SK-N-SH (cell line): Measurements from ENCODE around the gene ZMYM3. TPM values are rescaled to one million over a fixed set of nuclear protein-coding genes. Genes with fewer than 3 reads are reported as not detected.

Experiments used
- CTCF ChIA-PET: fragments of 300-600, 350-600 bp; formaldehyde crosslinking; extraction: SDS; loops from one replicate; lab custom pipeline; 2021; lab: Yijun Ruan, JAX
- POLR2A ChIA-PET: fragments of 350-600 bp; sonication (Branson Sonifier 250); formaldehyde crosslinking; extraction: SDS; loops from one replicate; lab custom pipeline; 2020; ENCODE audit warnings: antibody characterized with exemption, inconsistent platforms; lab: Yijun Ruan, JAX
- DNase-seq: peaks from one replicate; pipeline ENCODE4 v3.0.0; 2012
- H2AFZ ChIP-seq: fragments of 200-600 bp; sonication (generic); 2 replicates; pipeline ENCODE4 v1.8.1; 2016; ENCODE audit warnings: antibody characterized with exemption, mild to moderate bottlenecking, low read depth
- H3F3A ChIP-seq: fragments of 200-600 bp; sonication (generic); replicated peaks from 2 replicates; pipeline ENCODE3; 2016; ENCODE audit warnings: antibody characterized with exemption, mild to moderate bottlenecking; ENCODE audit not compliant: insufficient read depth
- H3K27ac ChIP-seq, 2 experiments: fragments of 200-500 bp in 1 of 2; fragments of 200-600 bp in 1 of 2; sonication (Bioruptor generic) in 1 of 2; sonication (generic), shearing (Covaris generic) in 1 of 2; 2 replicates each; pipeline versions ENCODE4 v1.5.1 to v1.6.1; 2014 to 2016; ENCODE audit warnings: low read depth in 2 of 2, inconsistent platforms in 1 of 2, low read length in 1 of 2, mild to moderate bottlenecking in 1 of 2, mixed read lengths in 1 of 2
- H3K27me3 ChIP-seq: fragments of 200-600 bp; sonication (generic), shearing (Covaris generic); 2 replicates; pipeline ENCODE4 v1.6.1; 2016; ENCODE audit warnings: mixed run types; ENCODE audit not compliant: insufficient read depth
- H3K36me3 ChIP-seq, 2 experiments: fragments of 200-500 bp in 1 of 2; fragments of 200-600 bp in 1 of 2; sonication (Bioruptor generic) in 1 of 2; sonication (generic) in 1 of 2; replicated peaks in 1 of 2; 2 replicates each; pipeline versions ENCODE3 to v1.5.1; 2014 to 2016; ENCODE audit warnings: low read length in 1 of 2, mild to moderate bottlenecking in 1 of 2; ENCODE audit not compliant: insufficient read depth in 2 of 2, control insufficient read depth in 1 of 2
- H3K4me1 ChIP-seq, 2 experiments: fragments of 200-500 bp in 1 of 2; fragments of 200-600 bp in 1 of 2; sonication (Bioruptor generic) in 1 of 2; sonication (generic), shearing (Covaris generic) in 1 of 2; 2 replicates each; pipeline versions ENCODE4 v1.5.1 to v1.6.1; 2014 to 2016; ENCODE audit warnings: low read depth in 1 of 2, low read length in 1 of 2, mixed run types in 1 of 2; ENCODE audit not compliant: insufficient read depth in 2 of 2, control insufficient read depth in 1 of 2
- H3K4me2 ChIP-seq: fragments of 200-600 bp; sonication (generic), shearing (Covaris generic); 2 replicates; pipeline ENCODE4 v1.6.1; 2017; ENCODE audit warnings: mixed run types
- H3K4me3 ChIP-seq, 2 experiments: fragments of 200-500 bp in 1 of 2; fragments of 200-600 bp in 1 of 2; sonication (Bioruptor generic) in 1 of 2; sonication (generic), shearing (Covaris generic) in 1 of 2; 2 replicates each; pipeline versions ENCODE4 v1.5.1 to v1.8.1; 2014 to 2016; ENCODE audit warnings: low read depth in 2 of 2, inconsistent platforms in 1 of 2, low read length in 1 of 2, mild to moderate bottlenecking in 1 of 2, mixed read lengths in 1 of 2, moderate library complexity in 1 of 2
- H3K79me2 ChIP-seq: fragments of 200-600 bp; sonication (generic); 2 replicates; pipeline ENCODE4 v1.8.1; 2017; ENCODE audit warnings: mild to moderate bottlenecking; ENCODE audit not compliant: insufficient read depth
- H3K9ac ChIP-seq: fragments of 200-600 bp; sonication (generic); 2 replicates; pipeline ENCODE4 v1.6.1; 2017; ENCODE audit warnings: mixed run types
- H3K9me2 ChIP-seq: fragments of 200-600 bp; sonication (generic); 2 replicates; pipeline ENCODE4 v1.6.1; 2017; ENCODE audit warnings: mixed run types
- H3K9me3 ChIP-seq: fragments of 200-600 bp; sonication (generic); 2 replicates; pipeline ENCODE4 v1.6.1; 2017; ENCODE audit warnings: mixed run types, mild to moderate bottlenecking, moderate library complexity
- H4K20me1 ChIP-seq: fragments of 200-600 bp; sonication (generic); 2 replicates; pipeline ENCODE4 v1.6.1; 2017; ENCODE audit warnings: mild to moderate bottlenecking, mixed run types; ENCODE audit not compliant: insufficient read depth
- ELF1 ChIP-seq: IDR thresholded peaks from 2 replicates; pipeline ENCODE4 v1.4.0; 2012
- EP300 ChIP-seq, 2 experiments: IDR thresholded peaks; 2 replicates each; pipeline versions ENCODE4 v1.4.0 to v1.6.1; 2012; ENCODE audit warnings: borderline replicate concordance in 1 of 2, low read depth in 1 of 2, low read length in 1 of 2
- FOXJ3 ChIP-seq: sonication (generic); formaldehyde crosslinking; IDR thresholded peaks from 2 replicates; pipeline ENCODE4 v1.5.1; 2020; ENCODE audit warnings: mild to moderate bottlenecking, missing genetic modification reagents
- JUND ChIP-seq: IDR thresholded peaks from 2 replicates; pipeline ENCODE4 v1.4.0; 2012
- MAX ChIP-seq: IDR thresholded peaks from 2 replicates; pipeline ENCODE4 v1.4.0; 2012; ENCODE audit warnings: low read depth
- REST ChIP-seq: IDR thresholded peaks from 2 replicates; pipeline ENCODE4 v1.6.1; 2012; ENCODE audit warnings: mild to moderate bottlenecking, low read depth, low read length, moderate library complexity
- RFX5 ChIP-seq: IDR thresholded peaks from 2 replicates; pipeline ENCODE4 v1.6.1; 2012; ENCODE audit warnings: mild to moderate bottlenecking, improper control_type of control experiment, low read length
- RXRA ChIP-seq: IDR thresholded peaks from 2 replicates; pipeline ENCODE4 v1.4.0; 2012; ENCODE audit warnings: low read depth, mild to moderate bottlenecking, borderline replicate concordance
- SIN3A ChIP-seq: IDR thresholded peaks from 2 replicates; pipeline ENCODE4 v1.6.1; 2012; ENCODE audit warnings: low read depth, mild to moderate bottlenecking, low read length, moderate library complexity, borderline replicate concordance
- TCF12 ChIP-seq: IDR thresholded peaks from 2 replicates; pipeline ENCODE4 v1.4.0; 2012
- TEAD4 ChIP-seq: IDR thresholded peaks from 2 replicates; pipeline ENCODE4 v1.4.0; 2012; ENCODE audit warnings: mild to moderate bottlenecking, borderline replicate concordance; ENCODE audit not compliant: insufficient read depth
- USF2 ChIP-seq: fragments of 150-350 bp; IDR thresholded peaks from 2 replicates; pipeline ENCODE4 v1.6.1; 2017; ENCODE audit warnings: antibody characterized with exemption, low read length, low read depth, borderline replicate concordance
- WGBS: methylation state at CpG from one replicate; pipeline ENCODE4 v1.1.6; 2017; ENCODE audit warnings: low lambda C conversion rate; 5-methylcytosine and 5-hydroxymethylcytosine counted together
- polyA plus RNA-seq, 3 experiments: library from polyadenylated mRNA; depleted of rRNA; stranded (reverse); fragments of >200 nt; gene quantifications; 2 replicates each; pipeline ENCODE4 v1.2.3, GENCODE V29; 2012
- TF ChIP-seq, protein P1 (sequence below): IDR thresholded peaks from 2 replicates; pipeline ENCODE4 v1.4.0; 2012; ENCODE audit warnings: low read depth, borderline replicate concordance
- TF ChIP-seq, protein P2 (sequence below): IDR thresholded peaks from 2 replicates; pipeline ENCODE4; 2012

ZMYM3 gene
- polyA plus RNA-seq, 1 of the 3 experiments (the other 2 are of a cell fraction), result 30.4 TPM

GRCh38 chrX:71244359-71245128 is 9.4 kb downstream of the ZMYM3 start (continued):
- TF ChIP-seq, protein P1, sequence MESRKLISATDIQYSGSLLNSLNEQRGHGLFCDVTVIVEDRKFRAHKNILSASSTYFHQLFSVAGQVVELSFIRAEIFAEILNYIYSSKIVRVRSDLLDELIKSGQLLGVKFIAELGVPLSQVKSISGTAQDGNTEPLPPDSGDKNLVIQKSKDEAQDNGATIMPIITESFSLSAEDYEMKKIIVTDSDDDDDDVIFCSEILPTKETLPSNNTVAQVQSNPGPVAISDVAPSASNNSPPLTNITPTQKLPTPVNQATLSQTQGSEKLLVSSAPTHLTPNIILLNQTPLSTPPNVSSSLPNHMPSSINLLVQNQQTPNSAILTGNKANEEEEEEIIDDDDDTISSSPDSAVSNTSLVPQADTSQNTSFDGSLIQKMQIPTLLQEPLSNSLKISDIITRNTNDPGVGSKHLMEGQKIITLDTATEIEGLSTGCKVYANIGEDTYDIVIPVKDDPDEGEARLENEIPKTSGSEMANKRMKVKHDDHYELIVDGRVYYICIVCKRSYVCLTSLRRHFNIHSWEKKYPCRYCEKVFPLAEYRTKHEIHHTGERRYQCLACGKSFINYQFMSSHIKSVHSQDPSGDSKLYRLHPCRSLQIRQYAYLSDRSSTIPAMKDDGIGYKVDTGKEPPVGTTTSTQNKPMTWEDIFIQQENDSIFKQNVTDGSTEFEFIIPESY, result no peak
- no peak for TF ChIP-seq RXRA

DNA sequence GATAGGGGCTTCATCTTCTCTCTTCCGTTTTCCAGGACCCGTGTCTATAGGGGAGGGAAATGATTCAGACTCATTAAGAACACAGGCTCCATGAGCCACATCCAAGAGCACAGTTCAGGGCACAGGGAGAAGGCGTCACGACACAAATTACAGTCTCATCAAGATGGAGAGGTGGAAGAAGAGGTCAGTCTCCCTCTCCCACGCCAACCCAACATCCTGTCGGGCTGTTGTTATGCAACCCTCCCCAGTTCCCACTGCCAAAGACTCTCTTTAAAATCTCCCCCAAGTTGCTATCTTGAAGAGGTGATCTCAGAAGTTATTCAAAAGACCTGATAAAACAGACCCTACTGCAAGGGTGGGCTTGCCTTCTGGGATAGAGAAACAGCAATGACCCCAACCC is 12.6 kb downstream of the ZMYM3 start:
- Histone ChIP-seq H3K4me3 (no peak overlapping the region), H3K27ac (no peak overlapping the region), H4K20me1 (no peaks in the 10 kb centered on the region), H3K9me3 (no peaks in the 10 kb centered on the region), H3K36me3 (peaks cover 7 to 46% of the 10 kb centered on the region in 2 experiments), H3K27me3 (no peaks in the 10 kb centered on the region), H3K4me2 (no peak overlapping the region), H3K4me1 (no peaks in the 10 kb centered on the region), H3K9ac (no peak overlapping the region), H3F3A (no peaks in the 10 kb centered on the region), H3K79me2 (no peaks in the 10 kb centered on the region), H2AFZ (no peak overlapping the region), H3K9me2 (no peaks in the 10 kb centered on the region)
- POLR2A ChIA-PET, result no interaction called here
- no peak for DNase-seq
- CTCF ChIA-PET, result no interaction called here
- TF ChIP-seq FOXJ3 (CRISPR knock-in tag) (no peak), USF2 (no peak), MAX (no peak), TEAD4 (no peak), JUND (no peak), TCF12 (no peak), EP300 (IDR thresholded peaks at IDR 0.05; ENCODE audit: borderline replicate concordance in 1 of 2, low read depth in 1 of 2, low read length in 1 of 2) (no peak), REST (no peak), SIN3A (no peak), RFX5 (no peak), ELF1 (no peak)
- TF ChIP-seq, protein P2, sequence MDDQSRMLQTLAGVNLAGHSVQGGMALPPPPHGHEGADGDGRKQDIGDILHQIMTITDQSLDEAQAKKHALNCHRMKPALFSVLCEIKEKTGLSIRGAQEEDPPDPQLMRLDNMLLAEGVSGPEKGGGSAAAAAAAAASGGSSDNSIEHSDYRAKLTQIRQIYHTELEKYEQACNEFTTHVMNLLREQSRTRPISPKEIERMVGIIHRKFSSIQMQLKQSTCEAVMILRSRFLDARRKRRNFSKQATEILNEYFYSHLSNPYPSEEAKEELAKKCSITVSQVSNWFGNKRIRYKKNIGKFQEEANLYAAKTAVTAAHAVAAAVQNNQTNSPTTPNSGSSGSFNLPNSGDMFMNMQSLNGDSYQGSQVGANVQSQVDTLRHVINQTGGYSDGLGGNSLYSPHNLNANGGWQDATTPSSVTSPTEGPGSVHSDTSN, result no peak
- TF ChIP-seq, protein P1, result no peak
- WGBS, result 72% methylated on average over 6 of the region's 6 CpGs
